H1 (cell line): Measurements from ENCODE around the gene COG3. TPM values are rescaled to one million over a fixed set of nuclear protein-coding genes. Genes with fewer than 3 reads are reported as not detected.

Experiments used
- CTCF ChIA-PET: fragments of 300-600 bp; sonication (Branson Sonifier 250); formaldehyde crosslinking; loops from one replicate; lab custom pipeline; 2021; ENCODE audit not compliant: partially characterized antibody; lab: Charles Lee
- POLR2A ChIA-PET: fragments of 300-600 bp; sonication (Branson Sonifier 250); formaldehyde crosslinking; loops from one replicate; lab custom pipeline; 2021; ENCODE audit warnings: inconsistent platforms; ENCODE audit not compliant: partially characterized antibody; lab: Charles Lee
- DNase-seq, 2 experiments: peaks; one replicate each; pipeline versions ENCODE4 v3.0.0 to v3.0.0-alpha.2; 2010 to 2022; ENCODE audit warnings: low spot score in 2 of 2, low read depth in 1 of 2, mixed read lengths in 1 of 2
- FAIRE-seq: peaks from 2 replicates; lab custom pipeline; 2011; peaks lifted over from hg19 to GRCh38; lab: Jason Lieb, UNC
- H2AFZ ChIP-seq: 2 replicates; pipeline ENCODE4 v1.8.1; 2012; ENCODE audit warnings: low read length, inconsistent platforms
- H2AK5ac ChIP-seq: 2 replicates; pipeline ENCODE4 v1.6.1; 2013; ENCODE audit warnings: low read depth, low read length
- H2BK120ac ChIP-seq: replicated peaks from 2 replicates; pipeline ENCODE3; 2013; ENCODE audit warnings: low read depth, low read length, inconsistent platforms
- H2BK12ac ChIP-seq: 2 replicates; pipeline ENCODE4 v1.6.1; 2013; ENCODE audit warnings: low read depth, low read length
- H2BK15ac ChIP-seq: 2 replicates; pipeline ENCODE4 v1.6.1; 2013; ENCODE audit warnings: low read length
- H2BK20ac ChIP-seq: 2 replicates; pipeline ENCODE4 v1.6.1; 2013; ENCODE audit warnings: low read length
- H2BK5ac ChIP-seq: 2 replicates; pipeline ENCODE4 v1.6.1; 2013; ENCODE audit warnings: low read depth, low read length
- H3K14ac ChIP-seq: 2 replicates; pipeline ENCODE4 v1.6.1; 2013; ENCODE audit warnings: inconsistent platforms; ENCODE audit not compliant: insufficient read length
- H3K18ac ChIP-seq: 2 replicates; pipeline ENCODE4 v1.6.1; 2013; ENCODE audit warnings: low read length; ENCODE audit errors: extremely low read depth
- H3K23ac ChIP-seq: 2 replicates; pipeline ENCODE4 v1.6.1; 2013; ENCODE audit warnings: inconsistent platforms; ENCODE audit not compliant: insufficient read length
- H3K23me2 ChIP-seq: 2 replicates; pipeline ENCODE4 v1.6.1; 2013; ENCODE audit warnings: low read depth, low read length
- H3K27ac ChIP-seq: 2 replicates; pipeline ENCODE4 v1.6.1; 2011; ENCODE audit warnings: low read depth, low read length, inconsistent platforms
- H3K27me3 ChIP-seq, 4 experiments: replicated peaks in 1 of 4; 1 replicate in 1 of 4; 2 replicates in 3 of 4; pipeline versions ENCODE4 v1.6.1 to v1.8.1; 2011 to 2013; ENCODE audit warnings: low read length in 3 of 4, mild to moderate bottlenecking in 3 of 4, inconsistent platforms in 2 of 4, mixed read lengths in 2 of 4, moderate library complexity in 1 of 4; ENCODE audit not compliant: control insufficient read depth in 3 of 4, insufficient read depth in 3 of 4; ENCODE audit errors: extremely low read depth in 1 of 4
- H3K36me3 ChIP-seq, 4 experiments: 2 replicates each; pipeline versions ENCODE4 v1.6.1 to v1.8.1; 2011 to 2013; ENCODE audit warnings: mild to moderate bottlenecking in 4 of 4, low read length in 3 of 4, moderate library complexity in 2 of 4, control low read depth in 1 of 4, inconsistent platforms in 1 of 4; ENCODE audit not compliant: insufficient read depth in 4 of 4, control insufficient read depth in 2 of 4
- H3K4ac ChIP-seq: replicated peaks from 2 replicates; pipeline ENCODE3; 2013; ENCODE audit warnings: low read length, low read depth, mixed read lengths, inconsistent platforms; ENCODE audit not compliant: insufficient read length
- H3K4me1 ChIP-seq, 4 experiments: replicated peaks in 1 of 4; 1 replicate in 1 of 4; 2 replicates in 3 of 4; pipeline versions ENCODE4 v1.6.1 to v1.8.1; 2011 to 2013; ENCODE audit warnings: low read length in 3 of 4, inconsistent platforms in 2 of 4, mixed read lengths in 1 of 4; ENCODE audit not compliant: insufficient read depth in 4 of 4, control insufficient read depth in 3 of 4
- H3K4me2 ChIP-seq, 2 experiments: 2 replicates each; pipeline versions ENCODE4 v1.6.1 to v1.8.1; 2011 to 2013; ENCODE audit warnings: low read depth in 2 of 2, low read length in 2 of 2, control low read depth in 1 of 2, inconsistent platforms in 1 of 2, mild to moderate bottlenecking in 1 of 2; ENCODE audit not compliant: insufficient read depth in 1 of 2
- H3K4me3 ChIP-seq, 4 experiments: fragments of 200-600, 300-600 bp in 1 of 4; sonication (generic), shearing (Covaris generic), sonication (Bioruptor Twin) in 1 of 4; 2 replicates each; pipeline versions ENCODE4 v1.5.1 to v1.8.1; 2011 to 2016; ENCODE audit warnings: low read length in 4 of 4, low read depth in 3 of 4, control low read depth in 2 of 4, inconsistent platforms in 2 of 4, mild to moderate bottlenecking in 2 of 4, mixed read lengths in 1 of 4, moderate library complexity in 1 of 4; ENCODE audit not compliant: insufficient read depth in 2 of 4; ENCODE audit errors: extremely low read depth in 1 of 4
- H3K56ac ChIP-seq: replicated peaks from 2 replicates; pipeline ENCODE3; 2013; ENCODE audit warnings: low read depth, mild to moderate bottlenecking, mixed read lengths, low read length, inconsistent platforms; ENCODE audit not compliant: insufficient read length
- H3K79me1 ChIP-seq: 2 replicates; pipeline ENCODE4 v1.6.1; 2013; ENCODE audit warnings: low read depth, low read length, control low read depth
- H3K79me2 ChIP-seq, 2 experiments: 2 replicates each; pipeline versions ENCODE4 v1.6.1 to v1.8.1; 2012 to 2013; ENCODE audit warnings: low read length in 2 of 2, mild to moderate bottlenecking in 2 of 2, inconsistent platforms in 1 of 2; ENCODE audit not compliant: insufficient read depth in 2 of 2, control insufficient read depth in 1 of 2
- H3K9ac ChIP-seq, 4 experiments: replicated peaks in 1 of 4; 1 replicate in 1 of 4; 2 replicates in 3 of 4; pipeline versions ENCODE4 v1.6.1 to v1.8.1; 2011 to 2013; ENCODE audit warnings: low read depth in 3 of 4, low read length in 3 of 4, control low read depth in 2 of 4, mild to moderate bottlenecking in 2 of 4, moderate library complexity in 2 of 4, inconsistent platforms in 1 of 4; ENCODE audit errors: extremely low read depth in 1 of 4
- H3K9me3 ChIP-seq, 2 experiments: 2 replicates each; pipeline versions ENCODE4 v1.6.1 to v1.8.1; 2012 to 2013; ENCODE audit warnings: mild to moderate bottlenecking in 2 of 2, moderate library complexity in 2 of 2, control low read depth in 1 of 2, inconsistent platforms in 1 of 2, low read depth in 1 of 2, low read length in 1 of 2, mixed read lengths in 1 of 2; ENCODE audit not compliant: insufficient read depth in 2 of 2
- H4K20me1 ChIP-seq, 2 experiments: replicated peaks in 1 of 2; 2 replicates each; pipeline versions ENCODE3 to v1.8.1; 2011 to 2013; ENCODE audit warnings: inconsistent platforms in 2 of 2, low read length in 2 of 2, mild to moderate bottlenecking in 1 of 2; ENCODE audit not compliant: insufficient read depth in 2 of 2, control insufficient read depth in 1 of 2
- H4K5ac ChIP-seq: 2 replicates; pipeline ENCODE4 v1.6.1; 2013; ENCODE audit warnings: low read length, low read depth, mixed read lengths, inconsistent platforms; ENCODE audit not compliant: insufficient read length
- H4K8ac ChIP-seq: 2 replicates; pipeline ENCODE4 v1.8.0; 2013; ENCODE audit warnings: mild to moderate bottlenecking, moderate library complexity, low read length, inconsistent platforms; ENCODE audit not compliant: insufficient read depth; ENCODE audit errors: extremely low read depth
- H4K91ac ChIP-seq: replicated peaks from 2 replicates; pipeline ENCODE3; 2013; ENCODE audit warnings: low read length, mixed read lengths, inconsistent platforms; ENCODE audit not compliant: insufficient read length
- CTCF ChIP-seq, 3 experiments: IDR thresholded peaks; 1 replicate in 2 of 3; 2 replicates in 1 of 3; pipeline versions ENCODE4 v1.5.1 to v1.6.1; 2011; ENCODE audit warnings: low read length in 3 of 3, mild to moderate bottlenecking in 3 of 3, inconsistent platforms in 2 of 3, low read depth in 1 of 3, moderate library complexity in 1 of 3; ENCODE audit not compliant: insufficient read depth in 1 of 3; ENCODE audit errors: control extremely low read depth in 1 of 3
- KDM5A ChIP-seq: fragments of 200-600 bp; IDR thresholded peaks from 2 replicates; pipeline ENCODE4 v1.7.1; 2012; ENCODE audit warnings: mild to moderate bottlenecking, low read length, inconsistent platforms, mixed read lengths
- MAFK ChIP-seq: IDR thresholded peaks from 2 replicates; pipeline ENCODE4 v1.6.1; 2012; ENCODE audit warnings: low read depth, mild to moderate bottlenecking, improper control_type of control experiment, low read length
- RBBP5 ChIP-seq: IDR thresholded peaks from 2 replicates; pipeline ENCODE4 v1.7.1; 2012; ENCODE audit warnings: low read depth, mild to moderate bottlenecking, inconsistent platforms, low read length, moderate library complexity, borderline replicate concordance
- RXRA ChIP-seq: IDR thresholded peaks from 2 replicates; pipeline ENCODE4 v1.6.1; 2011; ENCODE audit warnings: low read depth, mild to moderate bottlenecking, low read length, moderate library complexity; ENCODE audit not compliant: insufficient read depth
- SRF ChIP-seq: IDR thresholded peaks from 2 replicates; pipeline ENCODE4 v1.6.1; 2011; ENCODE audit warnings: mild to moderate bottlenecking, low read depth, low read length, moderate library complexity
- ZNF274 ChIP-seq: IDR thresholded peaks from 2 replicates; pipeline ENCODE4 v1.7.0; 2012; ENCODE audit warnings: low read length, borderline replicate concordance; ENCODE audit errors: extremely low read depth
- WGBS, 2 experiments: shearing (Covaris generic) in 1 of 2; methylation state at CpG; one replicate each; pipeline versions ENCODE4 v1.1.6 to v1.1.7; 2013 to 2015; ENCODE audit warnings: low lambda C conversion rate in 2 of 2, mixed read lengths in 2 of 2, inconsistent platforms in 1 of 2, low coverage in 1 of 2, missing lambda C conversion rate in 1 of 2; ENCODE audit not compliant: insufficient replicate concordance in 2 of 2, insufficient coverage in 1 of 2, insufficient read length in 1 of 2; ENCODE audit errors: extremely low coverage in 1 of 2, missing lambda C conversion rate in 1 of 2; 5-methylcytosine and 5-hydroxymethylcytosine counted together
- polyA plus RNA-seq, 7 experiments: library from polyadenylated mRNA; depleted of rRNA in 3 of 7; stranded (reverse) in 5 of 7; unstranded in 2 of 7; fragments of >200 nt in 5 of 7; fragments of 200-250 nt in 2 of 7; gene quantifications; 1 replicate in 5 of 7; 2 replicates in 1 of 7; 4 replicates in 1 of 7; pipeline versions ENCODE4 v1.2.1 to v1.2.3, GENCODE V29; 2011 to 2013; ENCODE audit warnings: missing spikeins in 2 of 7, mixed read lengths in 2 of 7
- total RNA-seq: library from RNA; stranded (reverse); fragmentation: NEBNext Ultra II Directional; extraction: Animal tissue kit (Norgen Biotek cat#: 25700); gene quantifications from 2 replicates; pipeline ENCODE4 v1.2.1, GENCODE V29; 2021

The COG3 gene
- total and polyA plus RNA-seq, 2 of the 8 experiments (the other 6 are each of a cell fraction or from before 2014, with no cell fraction given) = 12.7 to 13.5 TPM

DNA sequence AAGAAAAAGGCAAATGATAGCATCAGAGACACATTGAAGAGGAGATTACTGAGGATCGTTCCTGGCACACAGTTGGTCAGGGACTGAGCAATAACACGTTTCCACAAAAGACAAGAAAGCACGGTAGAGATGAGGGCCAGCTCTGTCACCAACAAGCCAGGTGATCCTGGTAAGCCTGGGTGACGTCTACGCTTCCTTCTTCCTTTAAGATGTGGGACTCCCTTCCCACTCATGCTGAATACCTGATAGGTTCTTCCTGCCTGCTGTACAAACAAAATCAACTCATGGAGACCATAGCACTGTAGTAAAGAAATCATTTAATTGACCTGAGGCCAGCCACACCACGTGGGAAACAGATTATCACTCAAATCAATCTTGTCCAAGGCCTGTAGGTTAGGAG is 19.7 kb upstream of the COG3 start:
- FAIRE-seq = no peak

More for the DNA sequence above, 19.7 kb upstream of the COG3 start:
- Histone ChIP-seq H3K23me2 (no peaks in the 10 kb centered on the region), H3K27ac (no peak overlapping the region), H3K23ac (no peak overlapping the region), H4K5ac (no peak overlapping the region), H3K36me3 (no peaks in the 10 kb centered on the region), H3K27me3 (no peaks in the 10 kb centered on the region), H3K4me1 (peaks cover 0 to 3% (median 0%) of the 10 kb centered on the region in 4 experiments; a peak in 1 of 7 replicates), H3K4me2 (no peak overlapping the region), H3K4me3 (no peak overlapping the region), H2BK15ac (0 out of 2 replicates have a peak overlapping the region, but pooled peaks have one; percentile 18), H3K79me2 (no peaks in the 10 kb centered on the region), H3K14ac (no peak overlapping the region), H2BK5ac (no peak overlapping the region), H3K9me3 (no peaks in the 10 kb centered on the region), H3K4ac (no peak overlapping the region), H3K18ac (no peak overlapping the region), H2AK5ac (no peak overlapping the region), H3K9ac (no peak overlapping the region), H4K91ac (no peak overlapping the region), H2BK20ac (no peak overlapping the region), H3K56ac (no peak overlapping the region), H4K8ac (no peak overlapping the region), H4K20me1 (no peaks in the 10 kb centered on the region), H2BK12ac (no peak overlapping the region), H2AFZ (no peak overlapping the region), H2BK120ac (no peak overlapping the region), H3K79me1 (no peaks in the 10 kb centered on the region)
- TF ChIP-seq RBBP5 (no peak), SRF (no peak), MAFK (no peak), KDM5A (no peak), CTCF (IDR thresholded peaks at IDR 0.05; ENCODE audit: control extremely low read depth in 1 of 3, insufficient read depth in 1 of 3, low read depth in 1 of 3, low read length in 3 of 3) (no peak), ZNF274 (no peak), RXRA (no peak)
- WGBS, 2 experiments = 83% methylated on average over 6 of the region's 6 CpGs; no CpG with 5 or more reads in 1 of the 2 experiments
- CTCF ChIA-PET = no interaction called here
- peak in 1 of 2 experiments; percentile 26 for DNase-seq
- POLR2A ChIA-PET = no interaction called here
